Epithelial cell of esophagus (primary cell): ENCODE data around the gene DISC1.
"Not testable (repeated sequence)": the region's sequence is repeated elsewhere in the genome, so short reads cannot be mapped to it uniquely, and the experiment has no call there.

Experiments used
- DNase-seq: peaks from one replicate; pipeline ENCODE4 v3.0.0; 2010; ENCODE audit warnings: low read depth
- H3K4me3 ChIP-seq: 2 replicates; pipeline ENCODE4 v1.5.1; 2011; ENCODE audit warnings: mild to moderate bottlenecking, low read length, control low read depth
- CTCF ChIP-seq: IDR thresholded peaks from 2 replicates; pipeline ENCODE4 v1.5.1; 2011; ENCODE audit warnings: low read depth, mild to moderate bottlenecking, low read length, control low read depth, inconsistent platforms; ENCODE audit not compliant: insufficient read depth; ENCODE audit errors: missing control alignments

DISC1 gene

DNA sequence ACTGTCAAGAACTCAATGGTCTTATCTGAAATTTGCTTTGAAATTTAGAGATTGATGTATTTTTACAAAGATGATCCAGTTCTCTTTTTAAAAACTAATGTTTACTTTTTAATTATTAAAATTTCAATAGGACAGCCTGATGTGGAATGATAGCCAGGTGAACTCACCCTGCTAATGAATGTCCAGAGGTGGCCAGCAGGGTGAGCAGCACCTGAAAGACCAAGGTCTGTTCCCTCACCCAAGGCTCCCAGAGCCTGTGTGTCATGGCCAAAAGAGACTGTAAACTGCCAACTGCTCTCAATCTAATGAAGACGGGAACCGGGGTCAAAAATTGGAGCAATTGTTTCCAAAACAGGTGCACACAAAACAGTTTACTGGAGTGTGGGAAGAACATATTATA is 340.4 kb downstream of the DISC1 start:
- no peak for DNase-seq
- no peak for TF ChIP-seq CTCF
- H3K4me3 ChIP-seq, result no peak overlapping the region

GRCh38 chr1:231969076-231969475 is 342.5 kb downstream of the DISC1 start:
- TF ChIP-seq CTCF, result no peak
- no peak for DNase-seq
- H3K4me3 ChIP-seq, result no peak overlapping the region

GRCh38 chr1:231969761-231970160 is 343.2 kb downstream of the DISC1 start:
- not testable (repeated sequence) for DNase-seq, H3K4me3 ChIP-seq

DNA sequence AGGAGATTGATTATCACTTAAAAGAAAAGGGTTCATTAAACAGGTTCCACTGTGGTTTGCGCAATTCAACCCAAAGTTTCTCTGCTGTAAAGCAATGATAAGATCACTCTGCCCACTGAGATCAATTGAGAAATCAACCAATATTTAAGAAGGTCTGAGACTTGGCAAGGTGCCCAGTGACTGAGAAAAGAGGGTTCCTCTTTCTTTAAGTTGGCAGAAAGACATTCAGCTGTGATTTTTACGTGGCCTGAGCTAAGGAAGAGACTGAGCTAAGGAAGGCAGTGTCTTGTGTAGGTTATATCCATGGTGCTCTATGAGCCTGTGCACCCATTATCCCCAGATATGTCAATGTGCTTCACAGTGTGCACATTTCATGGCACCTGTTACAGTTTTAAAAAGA is 344.1 kb downstream of the DISC1 start:
- DNase-seq, result no peak
- no peak overlapping the region for H3K4me3 ChIP-seq
- TF ChIP-seq CTCF, result no peak

GRCh38 chr1:231971397-231972110 is 345.0 kb downstream of the DISC1 start:
- no peak for TF ChIP-seq CTCF
- DNase-seq, result peak; percentile 61
- no peak overlapping the region for H3K4me3 ChIP-seq

- no peak overlapping the region for H3K4me3 ChIP-seq
- no peak for TF ChIP-seq CTCF
- DNase-seq, result no peak
Measured at GRCh38 chr1:231972111-231972445, 345.5 kb downstream of the DISC1 start.

DNA sequence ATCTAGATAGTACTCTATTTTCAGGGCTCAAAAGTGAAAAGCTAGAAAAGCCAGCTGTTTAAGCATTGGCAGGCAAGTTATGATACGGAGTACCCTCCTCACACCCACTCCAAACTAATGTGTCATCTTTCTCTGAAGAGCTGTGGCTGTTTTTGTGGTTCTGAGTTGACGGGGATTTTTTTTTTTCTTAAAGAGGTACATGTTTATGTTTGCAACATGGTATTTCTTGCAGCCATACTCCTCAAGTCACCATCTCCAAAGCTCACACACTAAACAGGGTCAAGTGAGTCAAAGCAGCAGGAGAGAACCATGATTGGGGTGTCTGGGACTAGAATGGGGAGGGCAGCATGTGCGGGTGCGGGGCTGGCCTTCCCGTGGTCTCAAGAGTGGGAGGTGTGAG is 347.2 kb downstream of the DISC1 start:
- no peak for TF ChIP-seq CTCF
- DNase-seq, result no peak
- H3K4me3 ChIP-seq, result no peak overlapping the region
